Tibial artery (tissue), 4 donors: ENCODE results near the gene MPHOSPH6.
"Not testable (repeated sequence)": the region's sequence is repeated elsewhere in the genome, so short reads cannot be mapped to it uniquely, and the experiment has no call there.

Source experiments
- DNase-seq, 2 donors: peaks; one replicate each; pipeline ENCODE4 v3.0.0-alpha.2; 2019
- H3K27ac ChIP-seq, 2 donors: fragments of 200-600 bp; sonication (generic) in 1 of 2; 1 replicate in 1 of 2; 2 replicates in 1 of 2; pipeline ENCODE4 v1.5.1; 2018 to 2019; ENCODE audit warnings: mild to moderate bottlenecking in 1 of 2
- H3K27me3 ChIP-seq, 2 donors: fragments of 200-600 bp; sonication (generic) in 1 of 2; one replicate each; pipeline versions ENCODE4 v1.5.1 to v1.6.0; 2016 to 2019
- H3K36me3 ChIP-seq, 3 donors: fragments of 200-600 bp; sonication (generic) in 2 of 3; one replicate each; pipeline ENCODE4 v1.5.1; 2016 to 2019; ENCODE audit warnings: mild to moderate bottlenecking in 2 of 3
- H3K4me1 ChIP-seq, 4 donors: fragments of 200-600 bp; sonication (generic) in 2 of 4; 1 replicate in 3 of 4; 2 replicates in 1 of 4; pipeline ENCODE4 v1.5.1; 2016 to 2019
- H3K4me3 ChIP-seq, 2 donors: fragments of 200-600 bp; sonication (generic) in 1 of 2; 1 replicate in 1 of 2; 2 replicates in 1 of 2; pipeline ENCODE4 v1.5.1; 2018 to 2019; ENCODE audit warnings: mild to moderate bottlenecking in 2 of 2
- H3K9me3 ChIP-seq, 3 donors: fragments of 200-600 bp; sonication (generic) in 1 of 3; one replicate each; pipeline ENCODE4 v1.5.1; 2016 to 2019
- intact Hi-C: fragments of 100-400 bp; cut with DNase I; formaldehyde crosslinking; loops from one replicate; pipeline ENCODE4 v1.15.0; 2023; ENCODE audit warnings: low total_unique reads
- TF ChIP-seq, protein P1 (sequence below), 2 experiments: fragments of 200-600 bp in 1 of 2; fragments of 450-650 bp in 1 of 2; IDR thresholded peaks; one replicate each; pipeline ENCODE4 v1.5.1; 2017 to 2019; ENCODE audit warnings: antibody characterized with exemption in 2 of 2, mild to moderate bottlenecking in 1 of 2, moderate library complexity in 1 of 2

The MPHOSPH6 gene

DNA sequence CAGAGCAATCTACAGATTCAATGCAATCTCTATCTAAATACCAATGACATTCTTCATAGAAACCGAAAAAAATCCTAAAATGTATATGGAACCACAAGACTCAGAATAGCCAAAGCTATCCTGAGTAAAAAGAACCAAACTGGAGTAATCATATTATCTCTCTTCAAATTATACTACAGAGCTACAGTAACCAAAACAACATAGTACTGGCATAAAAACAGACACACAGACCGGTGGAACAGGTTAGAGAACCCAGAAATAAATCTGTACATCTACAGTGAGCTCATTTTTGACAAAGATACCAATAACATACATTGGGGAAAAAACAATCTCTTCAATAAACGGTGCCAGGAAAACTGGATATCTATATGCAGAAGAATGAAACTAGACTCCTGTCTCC, 45.4 kb downstream of the MPHOSPH6 start:
- H3K4me3 ChIP-seq: no peak overlapping the region
- no peaks in the 10 kb centered on the region for H3K36me3 ChIP-seq
- H3K4me1 ChIP-seq: no peaks in the 10 kb centered on the region
- H3K9me3 ChIP-seq: peaks cover 0 to 15% (median 15%) of the 10 kb centered on the region in 3 donors
- TF ChIP-seq, protein P1, sequence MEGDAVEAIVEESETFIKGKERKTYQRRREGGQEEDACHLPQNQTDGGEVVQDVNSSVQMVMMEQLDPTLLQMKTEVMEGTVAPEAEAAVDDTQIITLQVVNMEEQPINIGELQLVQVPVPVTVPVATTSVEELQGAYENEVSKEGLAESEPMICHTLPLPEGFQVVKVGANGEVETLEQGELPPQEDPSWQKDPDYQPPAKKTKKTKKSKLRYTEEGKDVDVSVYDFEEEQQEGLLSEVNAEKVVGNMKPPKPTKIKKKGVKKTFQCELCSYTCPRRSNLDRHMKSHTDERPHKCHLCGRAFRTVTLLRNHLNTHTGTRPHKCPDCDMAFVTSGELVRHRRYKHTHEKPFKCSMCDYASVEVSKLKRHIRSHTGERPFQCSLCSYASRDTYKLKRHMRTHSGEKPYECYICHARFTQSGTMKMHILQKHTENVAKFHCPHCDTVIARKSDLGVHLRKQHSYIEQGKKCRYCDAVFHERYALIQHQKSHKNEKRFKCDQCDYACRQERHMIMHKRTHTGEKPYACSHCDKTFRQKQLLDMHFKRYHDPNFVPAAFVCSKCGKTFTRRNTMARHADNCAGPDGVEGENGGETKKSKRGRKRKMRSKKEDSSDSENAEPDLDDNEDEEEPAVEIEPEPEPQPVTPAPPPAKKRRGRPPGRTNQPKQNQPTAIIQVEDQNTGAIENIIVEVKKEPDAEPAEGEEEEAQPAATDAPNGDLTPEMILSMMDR (IDR thresholded peaks at IDR 0.05): no peak
- H3K27ac ChIP-seq: no peak overlapping the region
- intact Hi-C loops: no loop called here
- H3K27me3 ChIP-seq: no peaks in the 10 kb centered on the region
- no peak for DNase-seq

DNA sequence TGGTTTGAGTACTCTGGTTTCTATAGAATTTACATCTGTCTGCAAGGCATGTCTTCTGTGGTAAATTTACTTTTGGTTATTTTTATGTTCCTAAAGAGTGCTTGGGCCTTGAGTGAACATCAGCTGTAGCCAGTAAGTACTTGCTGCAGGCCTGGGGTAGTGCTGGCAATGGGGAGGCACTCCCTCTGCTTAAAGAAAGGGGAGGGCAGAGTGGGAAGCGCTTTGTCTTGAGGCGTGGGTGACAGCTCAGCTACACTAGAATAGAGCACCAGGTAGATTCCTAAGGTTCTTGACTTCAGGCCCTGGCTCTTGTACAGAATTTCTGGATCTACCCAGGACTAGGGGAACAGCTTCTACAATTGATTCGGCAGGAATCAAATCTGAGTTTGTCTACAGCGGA, 50.6 kb downstream of the MPHOSPH6 start:
- no peak overlapping the region for H3K27ac ChIP-seq
- no peak overlapping the region for H3K4me3 ChIP-seq
- no peaks in the 10 kb centered on the region for H3K36me3 ChIP-seq
- H3K9me3 ChIP-seq: no peaks in the 10 kb centered on the region
- intact Hi-C loops: no loop called here
- TF ChIP-seq, protein P1 (IDR thresholded peaks at IDR 0.05): no peak
- DNase-seq: no peak
- no peaks in the 10 kb centered on the region for H3K4me1 ChIP-seq
- no peaks in the 10 kb centered on the region for H3K27me3 ChIP-seq

DNA sequence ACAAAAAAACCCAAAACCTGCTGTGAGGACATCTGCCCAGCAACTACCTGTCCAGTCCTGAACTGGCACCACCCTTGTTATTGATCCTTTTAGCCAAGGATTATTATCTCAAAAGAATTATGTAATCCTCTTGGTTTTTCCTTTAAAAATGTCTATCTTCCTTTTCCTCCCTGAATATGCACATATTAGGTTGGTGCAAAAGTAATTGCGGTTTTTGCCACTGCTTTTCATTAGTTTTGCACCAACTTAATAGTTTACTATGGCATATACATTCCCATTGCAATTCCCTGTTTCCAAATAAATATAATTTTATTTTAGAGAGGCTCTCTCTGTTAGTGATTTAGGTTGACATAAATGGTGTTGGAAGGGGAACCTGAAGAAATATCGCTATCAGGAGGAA, 51.3 kb downstream of the MPHOSPH6 start:
- TF ChIP-seq, protein P1 (IDR thresholded peaks at IDR 0.05): no peak
- intact Hi-C loops: no loop called here
- H3K9me3 ChIP-seq: no peaks in the 10 kb centered on the region
- H3K27ac ChIP-seq: no peak overlapping the region
- H3K27me3 ChIP-seq: no peaks in the 10 kb centered on the region
- no peak overlapping the region for H3K4me3 ChIP-seq
- no peaks in the 10 kb centered on the region for H3K36me3 ChIP-seq
- no peak for DNase-seq
- no peaks in the 10 kb centered on the region for H3K4me1 ChIP-seq

DNA sequence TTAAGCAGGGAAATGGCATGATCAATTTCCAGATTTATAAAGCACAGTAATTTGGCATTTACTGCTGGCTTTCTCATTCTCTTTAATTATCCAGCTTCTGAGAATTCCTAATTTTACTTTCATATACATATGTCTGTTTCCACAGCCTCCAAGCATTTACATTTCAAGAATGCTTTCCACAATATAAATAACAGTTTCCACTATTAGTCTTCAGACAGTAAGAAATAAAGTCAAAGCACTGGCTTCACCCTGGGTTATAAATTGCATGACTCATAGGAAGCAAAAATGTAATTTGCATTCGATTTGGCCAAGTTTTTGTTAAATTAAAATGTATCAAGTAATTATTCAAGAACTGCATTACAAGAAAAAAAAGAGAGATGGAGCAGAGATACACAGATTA, 53.5 kb downstream of the MPHOSPH6 start:
- intact Hi-C loops: no loop called here

DNA sequence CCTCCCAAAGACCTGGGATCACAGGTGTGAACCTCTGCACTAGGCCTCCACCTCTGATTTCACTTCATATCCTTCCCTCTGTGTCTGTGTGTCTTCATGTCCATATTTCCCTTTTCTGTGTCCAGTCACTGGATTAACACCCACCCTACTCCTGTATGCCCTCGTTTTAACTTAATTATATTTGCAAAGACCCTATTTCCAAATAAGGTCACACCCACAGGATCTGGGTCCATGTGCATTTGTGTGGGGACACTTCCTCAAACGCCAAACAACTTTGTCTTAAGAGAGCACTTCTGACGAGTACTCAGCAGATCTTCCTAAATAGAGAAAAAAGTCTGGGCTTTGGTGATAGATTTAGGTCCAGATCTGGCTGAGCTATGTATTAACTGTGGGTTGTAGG, 56.3 kb downstream of the MPHOSPH6 start:
- Histone ChIP-seq H3K36me3 (no peaks in the 10 kb centered on the region), H3K27ac (no peak overlapping the region), H3K4me3 (no peak overlapping the region), H3K9me3 (no peaks in the 10 kb centered on the region), H3K4me1 (no peaks in the 10 kb centered on the region), H3K27me3 (no peaks in the 10 kb centered on the region)
- intact Hi-C loops: no loop called here
- TF ChIP-seq, protein P1 (IDR thresholded peaks at IDR 0.05): no peak
- no peak for DNase-seq

More for the DNA sequence above, 53.5 kb downstream of the MPHOSPH6 start:
- Histone ChIP-seq H3K4me1 (no peaks in the 10 kb centered on the region), H3K27ac (no peak overlapping the region), H3K27me3 (no peaks in the 10 kb centered on the region), H3K9me3 (no peaks in the 10 kb centered on the region), H3K36me3 (no peaks in the 10 kb centered on the region), H3K4me3 (no peak overlapping the region)
- DNase-seq: no peak
- TF ChIP-seq, protein P1 (IDR thresholded peaks at IDR 0.05): no peak

DNA sequence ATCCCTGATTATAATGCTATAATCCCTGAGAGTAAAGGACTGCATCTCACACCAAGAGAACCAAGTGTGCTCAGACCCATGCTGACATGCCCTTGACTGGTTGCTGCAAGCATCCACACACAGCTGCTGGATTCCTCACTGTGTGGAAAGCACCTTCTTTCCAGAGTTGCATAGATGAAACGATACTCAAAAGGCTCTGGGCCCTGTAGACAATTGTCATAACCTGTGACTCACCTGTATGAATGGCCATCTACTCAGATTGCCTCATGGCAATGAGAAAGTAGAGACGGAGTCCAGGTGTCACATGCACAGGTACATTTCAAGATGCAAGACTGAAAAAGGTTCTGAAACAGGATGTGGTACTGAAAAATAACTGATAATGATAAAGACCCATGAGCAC, 58.1 kb downstream of the MPHOSPH6 start:
- no peak for DNase-seq
- intact Hi-C loops: no loop called here
- Histone ChIP-seq H3K4me1 (no peaks in the 10 kb centered on the region), H3K27me3 (no peaks in the 10 kb centered on the region), H3K27ac (no peak overlapping the region), H3K36me3 (no peaks in the 10 kb centered on the region), H3K9me3 (no peaks in the 10 kb centered on the region), H3K4me3 (no peak overlapping the region)
- TF ChIP-seq, protein P1 (IDR thresholded peaks at IDR 0.05): no peak

DNA sequence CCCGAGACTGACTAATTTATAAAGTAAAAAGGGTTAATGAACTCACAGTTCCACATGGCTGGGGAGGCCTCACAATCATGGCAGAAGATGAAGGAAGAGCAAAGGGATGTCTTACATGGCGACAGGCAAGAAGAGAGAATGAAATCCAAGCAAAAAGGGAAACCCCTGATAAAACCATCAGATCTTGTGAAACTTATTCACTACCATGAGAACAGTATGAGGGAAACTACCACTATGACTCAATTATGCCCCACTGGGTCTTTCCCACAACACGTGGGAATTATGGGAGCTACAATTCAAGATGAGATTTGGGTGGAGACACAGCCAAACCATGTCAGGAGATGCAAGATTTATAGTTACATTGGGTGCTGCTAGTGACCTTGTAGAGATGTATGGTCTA, 60.8 kb downstream of the MPHOSPH6 start:
- H3K27ac ChIP-seq, DNase-seq, H3K4me3 ChIP-seq, H3K4me1 ChIP-seq, H3K27me3 ChIP-seq, H3K36me3 ChIP-seq, intact Hi-C loops, H3K9me3 ChIP-seq: not testable (repeated sequence)
